Fibroblast of the aortic adventitia (primary cell): ENCODE data around the gene C2CD2. TPM values are rescaled to one million over a fixed set of nuclear protein-coding genes. Genes with fewer than 3 reads are reported as not detected.

Experiments used
- DNase-seq: peaks from one replicate; pipeline ENCODE4 v3.0.0-alpha.2; 2010; ENCODE audit warnings: low read depth
- H3K4me3 ChIP-seq: 2 replicates; pipeline ENCODE4 v1.5.1; 2011; ENCODE audit warnings: low read depth, mild to moderate bottlenecking, control low read depth, low read length, moderate library complexity
- total RNA-seq: library from RNA; depleted of rRNA; stranded (reverse); fragments of >200 nt; gene quantifications from 2 replicates; pipeline ENCODE4 v1.2.3, GENCODE V29; 2012; ENCODE audit warnings: low replicate concordance
- TF ChIP-seq, protein P1 (sequence below): IDR thresholded peaks from 2 replicates; pipeline ENCODE4 v1.5.1; 2011; ENCODE audit warnings: mild to moderate bottlenecking, low read length, control low read depth, inconsistent platforms; ENCODE audit not compliant: insufficient read depth

Gene C2CD2
- total RNA-seq, 1 donor, result 20.2 TPM

GRCh38 chr21:41858466-41859296, 95.1 kb downstream of the C2CD2 start:
- TF ChIP-seq, protein P1, sequence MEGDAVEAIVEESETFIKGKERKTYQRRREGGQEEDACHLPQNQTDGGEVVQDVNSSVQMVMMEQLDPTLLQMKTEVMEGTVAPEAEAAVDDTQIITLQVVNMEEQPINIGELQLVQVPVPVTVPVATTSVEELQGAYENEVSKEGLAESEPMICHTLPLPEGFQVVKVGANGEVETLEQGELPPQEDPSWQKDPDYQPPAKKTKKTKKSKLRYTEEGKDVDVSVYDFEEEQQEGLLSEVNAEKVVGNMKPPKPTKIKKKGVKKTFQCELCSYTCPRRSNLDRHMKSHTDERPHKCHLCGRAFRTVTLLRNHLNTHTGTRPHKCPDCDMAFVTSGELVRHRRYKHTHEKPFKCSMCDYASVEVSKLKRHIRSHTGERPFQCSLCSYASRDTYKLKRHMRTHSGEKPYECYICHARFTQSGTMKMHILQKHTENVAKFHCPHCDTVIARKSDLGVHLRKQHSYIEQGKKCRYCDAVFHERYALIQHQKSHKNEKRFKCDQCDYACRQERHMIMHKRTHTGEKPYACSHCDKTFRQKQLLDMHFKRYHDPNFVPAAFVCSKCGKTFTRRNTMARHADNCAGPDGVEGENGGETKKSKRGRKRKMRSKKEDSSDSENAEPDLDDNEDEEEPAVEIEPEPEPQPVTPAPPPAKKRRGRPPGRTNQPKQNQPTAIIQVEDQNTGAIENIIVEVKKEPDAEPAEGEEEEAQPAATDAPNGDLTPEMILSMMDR, result no peak
- H3K4me3 ChIP-seq, result no peak overlapping the region
- DNase-seq, result no peak

DNA sequence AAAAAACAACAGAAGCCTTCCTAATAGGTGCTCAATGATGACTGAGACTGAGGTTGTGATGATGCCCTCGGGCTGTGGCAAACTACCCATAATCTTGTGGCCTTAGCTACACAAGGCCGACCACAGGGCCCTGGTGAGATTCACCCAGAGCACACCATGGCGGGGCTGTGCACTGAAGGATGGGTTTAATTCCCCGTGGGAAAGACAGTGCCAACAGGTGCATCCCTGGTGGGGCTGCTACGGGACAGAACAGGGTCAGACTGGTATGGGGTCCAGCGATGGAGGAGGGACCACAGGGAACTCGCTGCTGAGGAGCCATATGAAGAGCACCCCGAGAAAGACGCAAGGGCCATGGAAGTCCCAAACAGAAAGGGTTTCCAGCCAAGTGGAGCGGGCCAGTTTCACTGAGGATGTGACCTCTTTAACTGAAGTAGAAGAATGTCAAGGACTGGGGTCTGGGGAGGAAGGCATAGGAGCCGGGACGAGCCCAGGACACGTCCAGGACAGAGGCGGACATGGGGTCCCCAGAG, 96.0 kb downstream of the C2CD2 start:
- DNase-seq, result no peak
- H3K4me3 ChIP-seq, result no peak overlapping the region

DNA sequence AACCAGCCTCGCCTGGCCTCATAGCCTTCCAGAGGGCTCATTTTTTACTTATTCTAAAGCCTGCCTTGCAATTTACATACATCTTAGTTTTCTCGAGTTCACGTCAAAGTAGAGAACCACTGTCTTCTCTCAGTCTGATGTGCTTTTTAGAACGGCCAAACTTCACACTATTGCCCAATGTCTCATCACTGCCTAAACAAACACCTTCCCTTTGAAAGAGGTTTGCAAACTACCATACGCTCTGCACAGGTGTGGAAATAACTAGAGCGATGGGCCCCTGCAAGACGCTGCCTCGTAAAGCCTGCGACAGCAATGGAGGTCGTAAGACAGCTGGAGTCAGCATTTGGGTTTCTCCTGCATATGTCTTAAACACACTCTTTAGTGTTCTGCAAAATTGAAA, 97.2 kb downstream of the C2CD2 start:
- no peak for DNase-seq
- TF ChIP-seq, protein P1, result no peak

More for the DNA sequence above, 96.0 kb downstream of the C2CD2 start:
- TF ChIP-seq, protein P1, result no peak

GRCh38 chr21:41854426-41854995, 99.3 kb downstream of the C2CD2 start:
- TF ChIP-seq, protein P1, result no peak
- DNase-seq, result no peak
- H3K4me3 ChIP-seq, result no peak overlapping the region

More for the DNA sequence above, 97.2 kb downstream of the C2CD2 start:
- H3K4me3 ChIP-seq, result no peak overlapping the region

DNA sequence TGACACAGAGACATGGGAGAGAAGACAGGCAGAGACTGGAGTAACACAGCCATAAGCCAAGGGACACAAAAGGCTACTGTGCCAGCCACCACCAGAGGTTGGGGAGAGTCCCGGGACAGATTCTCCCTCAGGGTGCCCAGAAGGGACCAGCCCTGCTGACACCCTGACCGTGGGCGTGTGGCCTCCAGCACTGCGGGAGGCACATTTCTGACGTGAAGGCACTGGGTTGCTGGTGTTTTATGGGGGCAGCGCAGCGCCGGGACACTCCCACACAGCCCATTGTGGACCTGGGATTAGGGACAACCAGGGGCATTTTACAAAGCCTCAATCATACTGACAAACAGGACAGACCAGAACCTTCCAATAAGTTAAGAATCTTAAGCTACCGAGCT, 100.9 kb downstream of the C2CD2 start:
- TF ChIP-seq, protein P1, result no peak
- no peak for DNase-seq
- H3K4me3 ChIP-seq, result no peak overlapping the region

- TF ChIP-seq, protein P1, result no peak
- no peak for DNase-seq
These were observed 101.5 kb downstream of the C2CD2 start for GRCh38 chr21:41852151-41852928.

More at GRCh38 chr21:41852151-41852928, 101.5 kb downstream of the C2CD2 start:
- H3K4me3 ChIP-seq, result no peak overlapping the region
